ENCODE data around the gene COX5A. TPM values are rescaled to one million over a fixed set of nuclear protein-coding genes. Genes with fewer than 3 reads are reported as not detected.

Gene COX5A
- total and polyA plus RNA-seq, 2 of the 13 experiments (the other 11 are each of a cell fraction or from before 2014, with no cell fraction given): 158 to 218 TPM

GRCh38 chr15:74978077-74978476 lies 40.2 kb upstream of the COX5A start (continued):
- TF ChIP-seq REST (IDR thresholded peaks at IDR 0.05; ENCODE audit: borderline replicate concordance in 1 of 2, low read depth in 1 of 2, low read length in 2 of 2) (no peak), ZNF737 (CRISPR knock-in tag; IDR thresholded peaks at IDR 0.05; ENCODE audit: borderline replicate concordance) (no peak), ZNF589 (CRISPR knock-in tag; conservative IDR thresholded peaks at IDR 0.05) (no peak), BCL6 (CRISPR knock-in tag; IDR thresholded peaks at IDR 0.05) (no peak)

GRCh38 chr15:74977599-74977998 lies 39.7 kb upstream of the COX5A start:
- H3K27me3 ChIP-seq (ENCODE audit: control insufficient read depth in 1 of 2, insufficient read depth in 2 of 2, low read length in 2 of 2): peaks cover 1 to 26% of the 10 kb centered on the region in 2 experiments; a peak in 3 of 5 replicates
- ATAC-seq: no peak
- no peak overlapping the region for H2AFZ ChIP-seq (ENCODE audit: low read length)
- H3K9me3 ChIP-seq (ENCODE audit: low read length): no peaks in the 10 kb centered on the region
- no peaks in the 10 kb centered on the region for H3K79me2 ChIP-seq (ENCODE audit: insufficient read depth, low read length)
- no peak overlapping the region for H3K4me3 ChIP-seq (replicated peaks in 1 of 3; ENCODE audit: insufficient read depth in 1 of 3, low read depth in 2 of 3, low read length in 3 of 3)
- 14% methylated on average over 4 of the region's 4 CpGs for WGBS (ENCODE audit: low lambda C conversion rate)
- H3K9ac ChIP-seq (ENCODE audit: insufficient read depth, low read depth, low read length): no peak overlapping the region
- H3K4me2 ChIP-seq (ENCODE audit: low read depth, low read length): no peak overlapping the region
- BruUV-seq (replicated peaks): no TSS peak
- CTCF ChIA-PET (ENCODE audit: low intra/inter-chr PET ratio, low total read pairs): no interaction called here
- H3K36me3 ChIP-seq (replicated peaks in 1 of 2; ENCODE audit: control insufficient read depth in 1 of 2, insufficient read depth in 2 of 2, low read length in 2 of 2): no peaks in the 10 kb centered on the region
- no peak overlapping the region for H3K27ac ChIP-seq (ENCODE audit: extremely low read length, insufficient read depth, low read length)
- FAIRE-seq: no peak
- POLR2A ChIA-PET: no interaction called here
- DNase-seq (ENCODE audit: low spot score): no peak
- no peaks in the 10 kb centered on the region for H3K4me1 ChIP-seq (ENCODE audit: insufficient read depth, low read length)
- no peaks in the 10 kb centered on the region for H4K20me1 ChIP-seq (ENCODE audit: insufficient read depth, low read length)
- in situ Hi-C loops (cut with HindIII; ENCODE audit: extremely low pct_ligation_motif_present, low pct_unique_long_range_greater_than_20kb): no loop called here
- intact Hi-C loops (cut with micrococcal nuclease; ENCODE audit: unreplicated experiment): no loop called here
- TF ChIP-seq ZKSCAN8 (CRISPR knock-in tag; IDR thresholded peaks at IDR 0.05; ENCODE audit: borderline replicate concordance): no peak
- no peak for TF ChIP-seq MAF1 (CRISPR knock-in tag; IDR thresholded peaks at IDR 0.05; ENCODE audit: borderline replicate concordance)
- TF ChIP-seq ZNF260 (CRISPR knock-in tag; IDR thresholded peaks at IDR 0.05; ENCODE audit: borderline replicate concordance, low read depth): no peak
- TF ChIP-seq ZXDC (CRISPR knock-in tag; IDR thresholded peaks at IDR 0.05): no peak
- no peak for TF ChIP-seq ADNP (CRISPR knock-in tag; IDR thresholded peaks at IDR 0.05)
- no peak for TF ChIP-seq ZNF503 (CRISPR knock-in tag; IDR thresholded peaks at IDR 0.05)
- no peak for TF ChIP-seq ZFP37 (CRISPR knock-in tag; IDR thresholded peaks at IDR 0.05; ENCODE audit: borderline replicate concordance)
- TF ChIP-seq ZFP36 (IDR thresholded peaks at IDR 0.05; ENCODE audit: borderline replicate concordance, low read depth, low read length, partially characterized antibody): no peak
- TF ChIP-seq ZNF513 (CRISPR knock-in tag; conservative IDR thresholded peaks at IDR 0.05): no peak
- no peak for TF ChIP-seq YEATS4 (CRISPR knock-in tag; IDR thresholded peaks at IDR 0.05; ENCODE audit: borderline replicate concordance)

Data from HepG2 (cell line).